Measurements from ENCODE around the gene PRKAG3.
"Not testable (repeated sequence)": the region's sequence is repeated elsewhere in the genome, so short reads cannot be mapped to it uniquely, and the experiment has no call there.

The PRKAG3 gene

GRCh38 chr2:218780046-218780445 lies 51.6 kb downstream of the PRKAG3 start:
- no peak for DNase-seq

GRCh38 chr2:218777276-218777990 lies 54.2 kb downstream of the PRKAG3 start:
- no peak for DNase-seq

- DNase-seq: no peak
Observed at GRCh38 chr2:218776488-218776887, 55.1 kb downstream of the PRKAG3 start.

GRCh38 chr2:218773881-218774280 lies 57.7 kb downstream of the PRKAG3 start:
- DNase-seq: no peak

GRCh38 chr2:218772759-218773158 lies 58.8 kb downstream of the PRKAG3 start:
- DNase-seq: not testable (repeated sequence)

All from activated gamma-delta T cell (primary cell).